ENCODE measurements around the gene KCNJ6.

KCNJ6 gene

GRCh38 chr21:37862536-37862935, 53.7 kb downstream of the KCNJ6 start:
- no peak for DNase-seq

DNA sequence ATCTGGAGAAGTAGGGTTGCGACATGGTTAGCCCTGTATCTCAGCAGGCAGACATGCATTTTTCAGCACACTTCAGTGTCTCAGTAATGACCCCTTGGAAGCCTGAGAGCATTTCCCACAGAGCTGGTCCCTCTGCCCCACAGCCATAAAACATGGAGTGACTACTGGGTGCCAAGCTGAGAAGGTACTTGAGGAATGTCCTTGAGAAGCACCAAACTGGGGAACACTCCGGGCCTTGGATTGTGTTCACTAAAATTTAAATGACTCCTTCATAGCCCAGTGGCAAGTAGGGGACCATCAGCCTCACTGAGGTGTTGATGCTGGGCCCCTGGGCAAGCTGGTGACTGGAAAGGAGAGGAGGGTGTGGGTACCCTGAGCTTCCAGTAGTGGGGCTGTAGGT, 54.7 kb downstream of the KCNJ6 start:
- DNase-seq: no peak

- DNase-seq: no peak
These were observed 55.8 kb downstream of the KCNJ6 start for GRCh38 chr21:37860416-37860815.

DNA sequence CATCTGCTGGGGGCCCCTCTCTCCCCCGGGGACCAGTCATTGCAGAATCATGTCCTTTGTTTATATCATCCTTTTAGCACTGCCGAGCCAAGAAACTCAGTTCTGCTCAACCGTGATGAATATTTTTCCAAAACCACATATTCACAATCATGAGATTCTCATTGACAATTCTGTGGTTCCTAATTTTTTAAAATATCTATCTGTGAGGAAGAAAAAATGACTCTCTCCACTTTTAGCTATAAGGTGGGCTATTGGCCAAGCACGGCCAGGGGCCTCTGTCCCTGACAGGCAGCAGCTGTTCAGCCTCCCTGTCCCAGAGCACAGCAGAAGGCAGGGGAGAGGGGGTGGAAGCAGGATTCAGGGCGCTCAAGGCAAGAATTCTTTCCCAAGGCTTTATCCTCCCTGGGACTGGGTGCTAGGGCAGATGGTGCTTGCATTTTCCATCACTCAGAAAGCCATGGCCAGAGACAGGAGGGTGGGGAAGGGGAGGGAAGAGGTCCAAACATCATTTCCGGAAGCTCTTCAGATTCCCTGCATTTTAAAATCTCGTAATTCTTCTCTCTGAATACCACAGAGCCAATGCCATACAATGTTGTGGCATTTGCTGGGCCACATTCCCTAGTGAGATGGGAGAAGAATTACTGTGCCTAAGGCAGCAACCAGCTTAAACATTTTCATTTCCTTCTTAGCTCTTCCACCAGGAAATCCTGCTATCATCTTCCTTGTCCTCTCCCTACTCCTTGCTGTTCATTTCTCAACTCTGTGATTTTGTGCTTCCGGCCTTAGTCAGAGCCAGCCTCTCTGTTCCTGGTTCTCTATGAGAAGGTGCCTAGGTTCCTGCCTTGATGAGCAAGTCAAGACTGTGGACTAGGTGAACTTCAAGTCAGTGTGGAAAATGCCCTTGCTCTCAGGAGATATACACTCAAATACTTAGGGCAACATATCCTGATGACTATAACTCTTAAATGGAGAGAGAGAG, 60.3 kb downstream of the KCNJ6 start:
- no peak for DNase-seq

- no peak for DNase-seq
These were observed 61.0 kb downstream of the KCNJ6 start for GRCh38 chr21:37855271-37855646.

GRCh38 chr21:37849506-37850102, 66.7 kb downstream of the KCNJ6 start:
- DNase-seq: no peak

- no peak for DNase-seq
These were observed 67.4 kb downstream of the KCNJ6 start for GRCh38 chr21:37848721-37849490.

DNA sequence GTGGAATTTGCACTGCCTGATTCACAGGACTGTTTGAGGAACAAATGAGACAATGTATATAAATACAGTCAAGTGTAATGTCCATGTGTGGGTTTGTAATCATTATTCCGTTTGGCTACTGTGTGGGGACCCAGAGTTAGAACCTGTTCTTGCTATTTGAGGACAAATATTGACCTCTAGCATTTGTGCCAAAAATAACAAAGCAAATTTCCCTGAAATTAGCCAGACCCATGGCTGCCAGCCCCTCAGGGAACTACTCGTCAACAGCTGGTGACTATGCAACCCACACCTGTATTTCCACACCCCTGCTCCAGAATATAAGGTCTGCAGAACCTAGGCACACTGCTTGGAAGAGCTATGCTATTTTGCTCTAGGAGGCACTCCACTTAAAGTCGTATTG, 70.7 kb downstream of the KCNJ6 start:
- DNase-seq: no peak

GRCh38 chr21:37843191-37843590, 73.1 kb downstream of the KCNJ6 start:
- no peak for DNase-seq

GRCh38 chr21:37842163-37842919, 73.9 kb downstream of the KCNJ6 start:
- no peak for DNase-seq

GRCh38 chr21:37837381-37837780, 78.9 kb downstream of the KCNJ6 start:
- no peak for DNase-seq

GRCh38 chr21:37835481-37835880, 80.8 kb downstream of the KCNJ6 start:
- DNase-seq: no peak

DNA sequence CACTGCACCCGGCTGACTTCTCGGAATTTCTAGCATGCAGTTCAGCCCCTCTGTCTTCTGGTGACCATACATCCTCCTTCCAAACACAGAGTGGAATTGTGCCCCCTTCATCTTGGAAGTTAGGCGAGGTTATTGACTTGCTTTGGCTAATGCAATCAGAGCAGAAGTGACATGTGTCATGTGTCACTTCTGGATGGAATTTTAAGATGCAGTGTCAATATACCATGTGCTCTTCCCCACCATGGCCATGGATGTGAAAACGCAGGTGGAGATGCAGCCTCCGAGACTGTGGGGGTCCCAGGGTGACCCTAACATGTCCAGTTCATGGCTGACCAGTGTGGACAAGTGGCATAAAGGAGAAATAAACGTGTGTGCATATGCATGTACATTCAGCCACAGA, 83.0 kb downstream of the KCNJ6 start:
- DNase-seq: no peak

- no peak for DNase-seq
These were observed 86.8 kb downstream of the KCNJ6 start for GRCh38 chr21:37829447-37829846.

- DNase-seq: no peak
These were observed 87.3 kb downstream of the KCNJ6 start for GRCh38 chr21:37828991-37829390.

GRCh38 chr21:37828556-37828955, 87.7 kb downstream of the KCNJ6 start:
- DNase-seq: no peak

- no peak for DNase-seq
These were observed 88.3 kb downstream of the KCNJ6 start for GRCh38 chr21:37827913-37828312.

DNA sequence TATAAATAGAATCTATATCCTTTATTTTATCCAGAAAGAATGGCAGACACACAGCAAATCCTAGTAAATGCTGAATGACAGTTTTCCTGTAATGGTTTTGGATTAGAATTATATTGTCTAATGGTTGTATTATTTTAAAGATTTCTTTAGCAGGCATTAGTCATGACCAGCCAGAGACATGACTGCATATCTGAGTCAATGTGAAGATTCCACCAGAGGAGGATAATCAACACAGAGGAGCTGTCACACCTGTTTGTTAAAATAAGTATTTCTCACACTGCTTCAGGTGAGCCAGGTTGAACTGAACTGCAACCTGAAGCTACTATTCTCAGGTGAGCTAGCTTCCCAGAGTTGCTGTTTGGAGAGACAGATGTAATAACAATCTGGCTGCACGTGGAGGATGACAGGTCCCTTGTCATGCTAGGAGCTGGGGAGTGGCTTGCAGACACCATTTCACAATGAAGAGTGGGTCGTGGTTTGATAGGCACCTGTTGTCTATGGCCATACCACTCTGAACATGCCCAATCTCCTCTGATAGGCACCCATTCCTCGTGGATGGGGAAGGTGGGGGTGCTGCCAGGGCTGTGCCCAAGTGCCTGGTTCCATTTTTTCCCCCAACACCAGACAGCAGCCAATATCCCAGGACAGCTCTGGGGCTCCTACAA, 94.3 kb downstream of the KCNJ6 start:
- no peak for DNase-seq

- no peak for DNase-seq
These were observed 95.2 kb downstream of the KCNJ6 start for GRCh38 chr21:37821092-37821491.

GRCh38 chr21:37819372-37819771, 96.9 kb downstream of the KCNJ6 start:
- no peak for DNase-seq

GRCh38 chr21:37817242-37817641, 99.0 kb downstream of the KCNJ6 start:
- no peak for DNase-seq

DNA sequence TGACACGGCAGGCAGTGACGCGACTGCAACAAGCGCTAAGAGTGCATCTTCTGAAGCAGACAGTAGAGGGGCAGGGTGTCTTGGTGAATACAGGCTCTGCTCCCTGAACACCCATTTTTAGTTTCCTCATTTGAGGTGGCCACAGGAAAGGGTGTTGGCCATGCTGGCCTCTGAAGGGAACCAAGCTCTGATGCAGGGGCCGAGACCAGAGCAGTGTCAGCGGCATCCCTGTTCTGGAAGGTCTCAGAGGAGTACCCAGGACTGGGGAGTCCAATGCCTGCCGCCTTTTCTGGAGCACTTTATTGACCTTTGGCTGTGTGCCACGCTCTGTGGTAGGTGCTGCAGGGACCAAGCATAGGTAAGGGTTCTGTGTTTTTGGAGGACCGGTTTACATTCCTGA, 100.4 kb downstream of the KCNJ6 start:
- DNase-seq: no peak

Measured in activated gamma-delta T cell (primary cell).